ENCODE measurements around the gene SLC25A1. TPM values are rescaled to one million over a fixed set of nuclear protein-coding genes. Genes with fewer than 3 reads are reported as not detected.
A peak's percentile ranks its signal among the peaks of the same experiment; 100 is the strongest.

The SLC25A1 gene
- total and polyA plus RNA-seq, 2 experiments from 2014 or later = 141 to 242 TPM

GRCh38 chr22:19214078-19214473 lies 35.5 kb upstream of the SLC25A1 start:
- peak overlapping the region; percentile 6; the same call in 1 of the 2 replicates for H3K4me3 ChIP-seq
- H2AFZ ChIP-seq = no peak overlapping the region
- peaks cover 29% of the 10 kb centered on the region for H3K4me1 ChIP-seq (ENCODE audit: insufficient read depth)
- no peaks in the 10 kb centered on the region for H3K9me2 ChIP-seq (ENCODE audit: insufficient read depth)
- no peaks in the 10 kb centered on the region for H3K27me3 ChIP-seq (ENCODE audit: insufficient read depth)
- peak overlapping the region; percentile 11; the same call in 1 of the 2 replicates for H3K27ac ChIP-seq (ENCODE audit: low read depth)
- Mint-ChIP-seq H3K27me3 (ENCODE audit: insufficient read depth, low read depth, poor library complexity) (peaks cover 2% of the 10 kb centered on the region), H3K4me1 (peaks cover 55% of the 10 kb centered on the region), H3K27ac (peak overlapping the region; percentile 92), H3K4me3 (peak overlapping the region; percentile 47), H3K9me3 (no peaks in the 10 kb centered on the region; the same call in 2 of the 3 replicates), H3K36me3 (ENCODE audit: low read depth) (peaks cover 20% of the 10 kb centered on the region)
- DNase-seq (ENCODE audit: low spot score) (peak; percentile 24), ATAC-seq (peak; percentile 68)
- no peaks in the 10 kb centered on the region for H3F3A ChIP-seq (replicated peaks; ENCODE audit: low read depth)
- no peaks in the 10 kb centered on the region for H3K79me2 ChIP-seq (replicated peaks; ENCODE audit: insufficient read depth)
- 0 out of 2 replicates have a peak, but pooled peaks cover 3% of the 10 kb centered on the region for H4K20me1 ChIP-seq (replicated peaks; ENCODE audit: insufficient read depth)
- H3K4me2 ChIP-seq = peak overlapping the region; percentile 45
- TF ChIP-seq EZH2 (IDR thresholded peaks at IDR 0.05; ENCODE audit: low read depth, unreplicated experiment) = no peak
- TF ChIP-seq REST (IDR thresholded peaks at IDR 0.05; ENCODE audit: unreplicated experiment) = no peak
- TF ChIP-seq, protein P1, sequence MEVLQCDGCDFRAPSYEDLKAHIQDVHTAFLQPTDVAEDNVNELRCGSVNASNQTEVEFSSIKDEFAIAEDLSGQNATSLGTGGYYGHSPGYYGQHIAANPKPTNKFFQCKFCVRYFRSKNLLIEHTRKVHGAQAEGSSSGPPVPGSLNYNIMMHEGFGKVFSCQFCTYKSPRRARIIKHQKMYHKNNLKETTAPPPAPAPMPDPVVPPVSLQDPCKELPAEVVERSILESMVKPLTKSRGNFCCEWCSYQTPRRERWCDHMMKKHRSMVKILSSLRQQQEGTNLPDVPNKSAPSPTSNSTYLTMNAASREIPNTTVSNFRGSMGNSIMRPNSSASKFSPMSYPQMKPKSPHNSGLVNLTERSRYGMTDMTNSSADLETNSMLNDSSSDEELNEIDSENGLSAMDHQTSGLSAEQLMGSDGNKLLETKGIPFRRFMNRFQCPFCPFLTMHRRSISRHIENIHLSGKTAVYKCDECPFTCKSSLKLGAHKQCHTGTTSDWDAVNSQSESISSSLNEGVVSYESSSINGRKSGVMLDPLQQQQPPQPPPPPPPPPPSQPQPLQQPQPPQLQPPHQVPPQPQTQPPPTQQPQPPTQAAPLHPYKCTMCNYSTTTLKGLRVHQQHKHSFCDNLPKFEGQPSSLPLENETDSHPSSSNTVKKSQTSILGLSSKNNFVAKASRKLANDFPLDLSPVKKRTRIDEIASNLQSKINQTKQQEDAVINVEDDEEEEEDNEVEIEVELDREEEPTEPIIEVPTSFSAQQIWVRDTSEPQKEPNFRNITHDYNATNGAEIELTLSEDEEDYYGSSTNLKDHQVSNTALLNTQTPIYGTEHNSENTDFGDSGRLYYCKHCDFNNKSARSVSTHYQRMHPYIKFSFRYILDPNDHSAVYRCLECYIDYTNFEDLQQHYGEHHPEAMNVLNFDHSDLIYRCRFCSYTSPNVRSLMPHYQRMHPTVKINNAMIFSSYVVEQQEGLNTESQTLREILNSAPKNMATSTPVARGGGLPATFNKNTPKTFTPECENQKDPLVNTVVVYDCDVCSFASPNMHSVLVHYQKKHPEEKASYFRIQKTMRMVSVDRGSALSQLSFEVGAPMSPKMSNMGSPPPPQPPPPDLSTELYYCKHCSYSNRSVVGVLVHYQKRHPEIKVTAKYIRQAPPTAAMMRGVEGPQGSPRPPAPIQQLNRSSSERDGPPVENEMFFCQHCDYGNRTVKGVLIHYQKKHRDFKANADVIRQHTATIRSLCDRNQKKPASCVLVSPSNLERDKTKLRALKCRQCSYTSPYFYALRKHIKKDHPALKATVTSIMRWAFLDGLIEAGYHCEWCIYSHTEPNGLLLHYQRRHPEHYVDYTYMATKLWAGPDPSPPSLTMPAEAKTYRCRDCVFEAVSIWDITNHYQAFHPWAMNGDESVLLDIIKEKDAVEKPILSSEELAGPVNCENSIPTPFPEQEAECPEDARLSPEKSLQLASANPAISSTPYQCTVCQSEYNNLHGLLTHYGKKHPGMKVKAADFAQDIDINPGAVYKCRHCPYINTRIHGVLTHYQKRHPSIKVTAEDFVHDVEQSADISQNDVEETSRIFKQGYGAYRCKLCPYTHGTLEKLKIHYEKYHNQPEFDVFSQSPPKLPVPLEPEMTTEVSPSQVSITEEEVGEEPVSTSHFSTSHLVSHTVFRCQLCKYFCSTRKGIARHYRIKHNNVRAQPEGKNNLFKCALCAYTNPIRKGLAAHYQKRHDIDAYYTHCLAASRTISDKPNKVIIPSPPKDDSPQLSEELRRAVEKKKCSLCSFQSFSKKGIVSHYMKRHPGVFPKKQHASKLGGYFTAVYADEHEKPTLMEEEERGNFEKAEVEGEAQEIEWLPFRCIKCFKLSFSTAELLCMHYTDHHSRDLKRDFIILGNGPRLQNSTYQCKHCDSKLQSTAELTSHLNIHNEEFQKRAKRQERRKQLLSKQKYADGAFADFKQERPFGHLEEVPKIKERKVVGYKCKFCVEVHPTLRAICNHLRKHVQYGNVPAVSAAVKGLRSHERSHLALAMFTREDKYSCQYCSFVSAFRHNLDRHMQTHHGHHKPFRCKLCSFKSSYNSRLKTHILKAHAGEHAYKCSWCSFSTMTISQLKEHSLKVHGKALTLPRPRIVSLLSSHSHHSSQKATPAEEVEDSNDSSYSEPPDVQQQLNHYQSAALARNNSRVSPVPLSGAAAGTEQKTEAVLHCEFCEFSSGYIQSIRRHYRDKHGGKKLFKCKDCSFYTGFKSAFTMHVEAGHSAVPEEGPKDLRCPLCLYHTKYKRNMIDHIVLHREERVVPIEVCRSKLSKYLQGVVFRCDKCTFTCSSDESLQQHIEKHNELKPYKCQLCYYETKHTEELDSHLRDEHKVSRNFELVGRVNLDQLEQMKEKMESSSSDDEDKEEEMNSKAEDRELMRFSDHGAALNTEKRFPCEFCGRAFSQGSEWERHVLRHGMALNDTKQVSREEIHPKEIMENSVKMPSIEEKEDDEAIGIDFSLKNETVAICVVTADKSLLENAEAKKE (CRISPR knock-in tag; IDR thresholded peaks at IDR 0.05) = no peak
- no peak for TF ChIP-seq POLR2AphosphoS5 (IDR thresholded peaks at IDR 0.05; ENCODE audit: low read depth)
- TF ChIP-seq EZH2phosphoT487 (IDR thresholded peaks at IDR 0.05; ENCODE audit: unreplicated experiment) = no peak
- no peak for TF ChIP-seq ZNF114 (CRISPR knock-in tag; IDR thresholded peaks at IDR 0.05)
- no peak for TF ChIP-seq ZNF331 (CRISPR knock-in tag; IDR thresholded peaks at IDR 0.05; ENCODE audit: low read depth)
- no peak for TF ChIP-seq NANOG (IDR thresholded peaks at IDR 0.05; ENCODE audit: borderline replicate concordance)
- TF ChIP-seq CREB1 (CRISPR knock-in tag; IDR thresholded peaks at IDR 0.05; ENCODE audit: low read depth) = no peak
- TF ChIP-seq, protein P2, sequence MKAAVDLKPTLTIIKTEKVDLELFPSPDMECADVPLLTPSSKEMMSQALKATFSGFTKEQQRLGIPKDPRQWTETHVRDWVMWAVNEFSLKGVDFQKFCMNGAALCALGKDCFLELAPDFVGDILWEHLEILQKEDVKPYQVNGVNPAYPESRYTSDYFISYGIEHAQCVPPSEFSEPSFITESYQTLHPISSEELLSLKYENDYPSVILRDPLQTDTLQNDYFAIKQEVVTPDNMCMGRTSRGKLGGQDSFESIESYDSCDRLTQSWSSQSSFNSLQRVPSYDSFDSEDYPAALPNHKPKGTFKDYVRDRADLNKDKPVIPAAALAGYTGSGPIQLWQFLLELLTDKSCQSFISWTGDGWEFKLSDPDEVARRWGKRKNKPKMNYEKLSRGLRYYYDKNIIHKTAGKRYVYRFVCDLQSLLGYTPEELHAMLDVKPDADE (IDR thresholded peaks at IDR 0.05) = no peak
- no peak for TF ChIP-seq STAT1 (IDR thresholded peaks at IDR 0.05; ENCODE audit: unreplicated experiment)
- no peak for TF ChIP-seq JUNB (IDR thresholded peaks at IDR 0.05; ENCODE audit: unreplicated experiment)
- H3K36me3 ChIP-seq (ENCODE audit: insufficient read depth) = no peaks in the 10 kb centered on the region

Measured in GM23338 (cell line).